Left hindlimb (tissue), 1 donor: ENCODE measurements around the gene HRH3.

Source experiments
- DNase-seq: peaks from one replicate; pipeline ENCODE4 v3.0.0-alpha.2; 2018

HRH3 gene

DNA sequence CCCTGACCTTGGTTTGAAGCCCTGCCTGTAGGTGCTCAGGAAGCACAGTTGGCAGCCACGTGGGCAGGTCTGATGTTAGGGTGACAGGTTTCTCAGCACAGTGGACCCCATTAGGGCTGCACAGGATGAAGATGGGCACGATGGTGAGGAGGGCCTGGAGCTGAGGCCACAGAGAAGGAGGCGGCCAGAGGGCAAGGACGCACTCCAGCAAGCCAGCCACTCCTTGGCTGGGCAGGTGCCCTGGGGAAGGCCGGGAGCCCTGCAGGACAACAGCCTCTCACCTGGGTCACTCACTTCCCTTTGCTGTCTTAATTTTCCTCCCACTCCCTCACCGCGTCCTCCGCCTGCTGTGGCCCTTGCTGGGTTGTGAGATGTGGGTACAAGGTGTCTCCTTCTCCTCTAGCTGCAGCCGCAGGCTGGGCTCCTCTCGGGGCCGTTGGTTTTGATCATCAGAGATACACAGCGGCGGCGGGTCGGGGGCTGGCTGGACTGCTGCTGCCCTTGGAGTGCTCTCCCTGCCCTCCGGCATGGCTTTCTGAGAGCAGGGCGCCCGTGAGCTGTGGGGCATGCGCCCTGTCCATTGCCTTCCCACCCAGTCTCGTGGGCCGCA, 23.9 kb upstream of the HRH3 start:
- DNase-seq, result no peak

DNA sequence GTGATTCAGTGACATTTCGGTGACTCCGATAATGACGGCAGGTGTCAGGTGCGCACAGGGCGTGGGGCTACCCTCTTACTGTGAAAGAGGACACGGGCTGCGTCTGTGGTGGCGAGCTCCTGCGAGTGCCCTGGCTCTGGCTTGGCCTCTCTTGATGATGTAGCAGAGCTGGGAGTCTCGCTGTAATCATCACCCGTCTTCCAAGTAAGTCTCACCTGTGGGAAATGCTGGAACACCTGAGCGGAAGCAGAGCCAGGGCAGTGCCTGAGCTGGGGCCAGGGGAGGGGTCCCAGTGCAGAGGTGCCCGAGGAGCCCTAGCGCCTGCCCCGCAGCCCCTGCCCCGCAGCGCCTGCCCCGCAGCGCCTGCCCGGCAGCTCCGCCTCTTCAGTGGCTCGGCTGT, 23.0 kb upstream of the HRH3 start:
- no peak for DNase-seq

DNA sequence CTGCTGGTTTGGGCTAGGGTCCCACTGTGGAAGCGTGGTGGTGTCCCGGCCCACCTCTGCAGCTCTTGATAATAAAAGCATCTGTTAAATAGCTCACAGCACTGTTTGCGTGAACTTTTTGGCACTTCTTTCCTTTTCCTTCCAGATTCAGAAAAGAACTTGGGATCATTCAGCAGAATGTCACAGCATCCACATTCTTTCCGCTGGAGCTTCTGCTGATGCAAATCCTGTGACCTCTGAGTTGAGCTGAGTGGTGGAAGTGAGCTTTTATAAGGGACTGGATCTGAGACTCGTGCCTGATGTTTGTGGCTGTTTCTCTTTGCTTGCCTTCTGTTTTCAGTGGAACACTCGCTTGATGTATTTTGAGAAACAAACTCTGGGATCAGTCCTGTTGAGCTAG, 22.1 kb upstream of the HRH3 start:
- no peak for DNase-seq

DNA sequence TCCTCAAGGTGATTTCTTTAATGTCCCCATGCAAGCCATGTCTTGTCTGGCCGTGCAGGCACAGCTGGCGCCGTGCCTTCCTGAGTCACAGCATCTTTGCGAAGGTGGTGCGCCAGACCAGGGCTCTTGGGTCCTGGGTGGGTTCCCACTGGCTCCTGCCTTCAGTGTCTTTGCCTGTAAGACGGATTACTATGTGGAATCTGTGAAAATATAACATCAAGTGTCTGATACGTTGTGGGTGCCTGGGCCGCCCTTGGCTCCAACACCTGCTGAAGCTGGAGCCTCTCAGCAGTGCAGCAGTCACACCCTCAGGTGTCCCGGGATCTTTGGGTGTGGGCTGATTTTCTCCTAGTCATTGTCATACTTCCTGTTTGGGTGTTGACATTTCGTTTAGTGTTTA, 21.4 kb upstream of the HRH3 start:
- DNase-seq, result no peak

DNA sequence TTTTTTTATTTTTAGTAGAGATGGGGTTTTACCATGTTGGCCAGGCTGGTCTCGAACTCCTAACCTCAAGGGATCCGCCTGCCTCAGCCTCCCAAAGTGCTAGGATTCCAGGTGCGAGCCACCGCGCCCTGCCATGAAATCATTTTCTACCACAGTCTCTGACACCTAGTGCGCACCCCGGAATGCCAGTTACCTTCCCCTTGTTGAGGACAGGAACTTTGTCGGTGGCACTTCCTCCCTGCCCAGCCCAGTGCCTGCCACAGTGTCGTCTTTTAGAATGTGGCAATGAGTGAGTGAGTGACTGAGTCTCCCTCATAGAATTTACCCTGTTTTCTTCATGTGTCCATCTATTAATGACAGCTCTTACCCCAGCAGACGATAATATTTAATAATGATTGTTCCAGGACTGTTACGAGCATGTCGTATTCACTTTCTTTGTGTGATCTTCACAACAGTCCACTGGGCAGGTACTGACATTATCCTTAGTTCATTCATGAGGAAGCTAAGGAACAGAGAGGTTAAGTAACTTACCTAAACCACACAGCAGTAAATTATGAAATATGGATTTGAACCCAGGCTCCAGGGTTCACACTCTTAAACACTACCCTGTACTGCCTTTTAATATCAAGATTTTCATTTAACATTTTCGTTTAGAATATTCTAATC, 20.1 kb upstream of the HRH3 start:
- DNase-seq, result no peak

DNA sequence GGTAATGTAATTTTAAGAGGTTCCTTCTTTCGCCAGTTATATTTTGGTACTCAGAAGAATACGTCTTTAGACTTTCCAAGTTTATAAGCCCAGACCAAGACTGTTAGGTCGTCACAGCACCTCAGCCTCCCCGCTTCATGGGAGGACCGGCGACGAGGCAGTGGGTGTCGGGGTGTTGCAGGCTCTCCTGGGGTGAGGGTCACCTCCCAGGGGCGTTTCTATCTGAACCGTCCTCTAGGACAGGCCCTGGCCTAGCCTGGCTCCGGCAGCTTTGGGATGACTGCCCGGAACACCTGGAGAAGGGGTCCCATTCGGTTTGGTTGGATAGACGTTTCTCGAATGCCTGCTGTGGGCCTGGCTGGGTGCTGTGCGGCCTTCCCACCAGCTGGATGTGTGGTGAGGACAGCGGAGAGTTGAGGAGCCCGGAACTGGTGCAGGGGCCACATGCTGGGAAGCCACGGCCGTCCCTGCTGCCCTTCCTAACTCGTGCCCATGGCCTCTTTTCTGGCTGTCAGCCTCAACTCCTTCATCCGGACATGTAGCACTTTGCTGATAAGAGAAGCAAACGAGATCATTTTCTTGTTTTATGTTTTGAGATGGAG, 19.3 kb upstream of the HRH3 start:
- DNase-seq, result no peak

DNA sequence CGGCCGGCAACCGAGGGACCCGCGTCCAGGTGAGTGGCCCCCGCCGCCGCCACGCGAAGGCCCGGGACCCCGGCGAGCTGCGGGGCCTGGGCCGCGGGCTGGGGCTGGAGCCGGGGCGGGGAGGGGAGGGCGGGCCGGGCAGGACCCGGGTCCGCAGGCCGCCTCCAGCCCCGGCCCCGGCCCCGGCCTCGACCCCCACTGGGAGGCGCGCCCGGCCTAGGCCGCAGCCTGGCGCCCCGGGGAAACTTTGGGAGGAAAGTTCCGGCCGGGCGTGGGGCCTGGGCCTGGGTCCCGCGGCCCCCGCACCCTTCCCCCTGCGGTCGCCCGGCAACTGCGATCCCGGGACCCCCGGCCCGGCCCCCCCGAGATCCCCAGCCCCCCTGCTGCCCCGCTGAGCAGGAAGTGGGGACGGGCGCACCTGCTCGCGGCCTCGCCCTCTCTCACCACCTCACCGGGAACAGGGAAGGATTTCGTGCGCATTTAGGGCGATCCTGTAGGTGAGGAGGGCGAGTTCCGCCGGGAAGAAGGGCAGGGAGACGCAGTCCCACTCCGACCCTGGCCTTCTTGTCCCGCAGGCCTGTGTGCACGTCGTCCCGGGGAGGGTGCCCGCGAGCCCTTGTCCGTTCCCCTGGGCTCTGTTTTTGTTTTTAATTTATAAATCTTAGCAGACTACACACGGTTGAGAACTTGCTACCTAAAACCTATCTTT, 18.6 kb upstream of the HRH3 start:
- DNase-seq, result no peak

DNA sequence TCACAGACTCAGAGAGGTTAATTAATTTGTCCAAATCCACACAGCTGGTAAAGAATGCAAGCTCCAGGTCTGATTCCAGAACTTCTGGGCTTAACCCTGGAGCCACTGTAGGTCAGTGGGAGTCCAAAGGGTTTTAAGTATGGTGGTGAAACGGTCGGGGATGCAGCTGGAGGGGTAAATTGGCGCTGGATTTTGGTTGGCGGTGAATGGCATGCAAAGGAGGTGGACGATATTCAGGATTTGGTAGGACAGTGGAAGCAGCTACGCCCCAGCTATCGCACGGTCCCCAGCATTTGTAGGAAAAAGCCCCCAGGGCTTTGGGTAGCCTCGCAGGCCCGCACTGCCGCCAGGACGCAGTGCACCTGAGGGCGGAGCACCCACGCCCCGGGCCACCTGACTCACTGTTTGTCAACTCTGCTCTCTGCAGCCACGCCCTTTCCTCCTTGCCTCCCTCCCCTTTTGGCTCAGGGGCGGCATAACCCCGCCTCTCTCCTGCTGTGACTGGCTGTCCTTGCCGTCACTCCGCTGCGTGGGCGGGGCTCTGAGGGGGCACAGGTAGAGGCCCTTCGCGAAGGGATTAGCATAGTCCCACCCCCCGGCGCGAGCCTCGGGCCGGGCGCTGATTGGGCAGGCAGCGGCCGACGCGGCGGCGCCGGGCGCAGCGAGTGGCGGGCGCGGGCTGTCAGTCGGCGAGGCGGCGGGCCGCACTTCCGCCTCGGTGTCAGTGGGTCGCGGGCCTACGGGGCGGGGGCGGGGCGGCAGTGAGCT, 17.9 kb upstream of the HRH3 start, which contains the start of gene OSBPL2:
OSBPL2 (plus strand) TSS at position 721 of the 768 bp plus-strand sequence. CDS start 17,664 bp downstream, outside the sequence.
- DNase-seq, result peak; percentile 99

DNA sequence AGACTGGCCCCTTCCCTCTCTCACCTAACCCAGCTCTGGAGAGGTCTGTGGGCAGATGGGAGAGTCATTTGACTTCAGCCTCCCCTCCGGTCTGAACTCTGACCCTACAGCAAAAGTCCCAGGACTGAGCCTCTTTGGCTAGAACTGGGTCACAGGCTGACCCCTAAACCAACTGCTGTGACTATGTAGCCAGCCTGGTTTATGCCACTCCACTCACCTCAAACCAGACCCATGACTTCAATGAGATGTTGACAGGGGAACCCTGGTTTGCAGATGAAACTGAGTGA, 17.4 kb upstream of the HRH3 start:
- DNase-seq, result no peak

DNA sequence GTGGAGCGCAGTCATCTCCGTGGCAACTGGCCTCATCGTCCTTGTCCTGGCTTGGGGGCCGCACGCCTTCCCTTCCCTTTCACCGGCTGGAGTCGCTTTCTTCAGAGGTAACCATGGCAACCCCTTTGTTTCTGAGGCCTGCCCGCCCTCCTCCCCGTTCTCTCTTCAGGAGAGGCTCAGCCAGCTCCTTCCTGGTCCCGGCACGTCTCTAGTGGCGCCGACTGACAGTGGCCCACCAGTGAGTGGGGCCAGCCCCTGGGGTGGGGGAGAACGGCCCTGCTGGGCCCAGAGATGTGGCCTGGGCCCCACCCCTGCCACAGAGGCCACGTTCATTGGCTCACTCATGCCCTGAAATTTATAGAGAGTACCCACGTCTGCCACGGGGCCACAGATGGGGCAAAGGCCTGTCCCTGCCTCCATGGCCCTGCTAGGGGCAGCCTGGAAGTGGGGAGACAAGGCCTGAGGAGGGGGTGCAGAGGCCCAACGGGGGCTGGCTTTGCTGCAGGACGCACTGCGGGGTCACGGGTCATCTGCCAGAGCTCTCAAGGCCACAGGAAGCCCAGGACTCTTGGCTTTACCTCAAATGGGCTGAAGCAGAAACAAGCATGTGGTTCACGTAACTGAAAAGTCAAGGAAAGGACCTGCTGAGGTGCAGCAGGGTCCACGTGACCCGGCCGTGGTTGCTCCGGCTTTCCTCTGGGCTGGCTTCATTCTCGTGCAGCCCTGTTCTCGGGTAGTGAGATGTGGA, 16.9 kb upstream of the HRH3 start:
- no peak for DNase-seq

DNA sequence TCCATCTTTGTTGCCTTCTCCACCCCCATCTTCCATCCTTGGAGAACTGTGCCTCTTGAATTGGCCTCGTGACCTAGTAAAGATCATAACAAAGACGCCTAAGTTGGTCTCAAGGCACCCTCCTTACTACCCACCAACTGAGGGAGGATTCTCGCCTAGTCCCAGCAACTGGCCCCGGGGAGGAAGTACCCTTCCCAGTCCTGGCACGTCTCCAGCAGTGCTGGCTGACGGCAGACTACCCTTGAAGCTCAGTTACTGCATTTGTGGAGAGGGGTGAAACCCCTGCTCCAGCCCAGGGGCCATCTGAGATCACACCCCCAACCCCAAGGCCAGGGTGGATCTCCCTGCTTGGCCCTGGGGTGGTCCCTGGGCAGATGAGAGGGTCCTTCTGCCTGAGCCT, 16.1 kb upstream of the HRH3 start:
- DNase-seq, result no peak

DNA sequence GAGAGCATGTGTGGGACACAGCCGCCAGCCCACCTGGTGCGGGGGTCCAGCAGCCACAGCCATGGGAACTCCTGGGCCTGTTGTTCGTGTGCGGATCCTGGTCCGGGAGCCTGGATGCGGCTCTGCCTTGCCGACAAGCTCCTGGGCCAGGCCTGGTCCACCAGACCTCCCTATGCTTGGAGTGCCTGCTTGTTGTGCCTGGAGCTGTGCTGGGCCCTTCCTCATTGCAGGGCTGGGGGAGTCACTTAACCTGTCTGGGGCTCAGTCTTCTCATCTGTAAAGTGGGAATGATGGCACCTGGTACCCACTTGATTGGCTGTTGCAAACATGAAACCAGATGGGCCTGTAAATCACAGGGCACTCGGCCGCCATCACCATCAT, 15.7 kb upstream of the HRH3 start:
- DNase-seq, result no peak

DNA sequence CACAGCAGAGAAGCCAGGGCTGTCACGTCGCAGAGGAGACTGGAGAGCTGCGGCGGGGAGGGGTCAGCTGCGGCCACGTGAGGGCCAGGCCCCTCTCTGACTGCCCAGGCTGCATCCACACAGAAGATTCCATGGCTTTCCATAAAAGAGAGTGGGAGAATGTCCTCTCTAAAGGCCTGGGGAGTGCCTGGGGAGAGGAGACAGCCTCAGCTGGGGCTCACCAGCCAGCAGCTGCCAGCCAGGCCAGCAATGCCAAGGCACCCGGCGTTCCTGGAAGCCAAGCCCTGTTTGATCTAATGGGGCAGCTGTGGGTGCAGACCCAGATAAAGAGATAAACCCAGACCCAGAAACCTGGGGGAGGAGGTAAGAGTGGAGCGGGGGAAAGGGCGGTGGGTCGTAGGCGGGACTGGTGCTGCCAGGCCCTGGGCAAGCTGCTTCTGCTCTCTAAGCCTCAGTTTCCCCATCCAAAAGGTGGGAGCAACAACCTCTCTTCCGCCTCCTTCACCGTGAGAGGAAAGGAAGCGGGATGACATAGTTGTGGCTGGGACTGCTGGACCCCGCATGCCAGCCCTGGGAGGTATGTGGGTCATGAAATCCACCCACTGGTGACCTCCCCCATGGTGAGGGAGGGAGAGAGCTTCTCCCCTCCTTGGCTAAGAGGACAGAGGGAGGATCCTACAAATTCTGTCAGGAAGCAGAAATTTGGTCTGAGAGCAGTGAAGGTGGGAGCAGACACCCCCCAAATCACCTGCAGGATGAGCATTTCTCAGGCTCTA, 15.1 kb upstream of the HRH3 start:
- no peak for DNase-seq

DNA sequence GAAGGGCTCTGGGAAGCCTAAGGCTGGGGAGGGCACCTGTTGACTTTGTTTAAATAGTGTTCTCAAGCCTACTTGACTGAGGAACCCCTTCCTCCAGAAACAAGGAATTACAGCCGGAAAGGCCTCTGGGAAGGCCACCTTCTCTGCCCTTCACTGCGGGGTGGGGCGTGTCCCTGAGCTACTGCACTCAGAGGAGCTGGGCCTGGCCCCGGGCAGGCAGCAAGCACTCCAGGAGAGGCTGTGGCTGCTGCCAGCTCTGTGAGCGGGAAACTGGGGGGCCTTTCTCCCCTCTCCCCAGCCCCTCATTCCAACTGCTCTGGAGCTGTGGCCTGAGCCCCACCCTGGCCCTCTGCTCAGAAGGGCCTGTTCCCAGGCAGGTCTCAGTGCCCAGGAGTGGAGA, 14.3 kb upstream of the HRH3 start:
- DNase-seq, result no peak

DNA sequence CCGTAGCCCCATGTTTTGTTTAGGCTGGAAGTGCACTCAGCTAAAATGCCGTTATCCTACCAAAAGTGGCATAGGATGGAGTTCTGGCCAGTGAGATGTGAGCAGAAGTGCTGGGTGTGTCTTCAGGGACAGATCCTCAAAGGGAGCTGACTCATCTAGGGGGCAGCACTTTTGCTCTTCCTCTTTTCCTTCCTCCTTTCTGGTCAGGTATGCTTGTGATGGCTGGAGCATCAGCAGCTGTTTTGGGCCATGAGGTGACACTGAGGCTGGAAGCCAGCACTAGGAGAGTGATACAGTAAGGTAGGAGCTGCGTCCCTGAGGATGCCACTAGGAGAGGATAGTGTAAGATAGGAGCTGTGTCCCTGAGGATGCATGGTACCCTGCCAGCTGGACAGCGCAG, 13.6 kb upstream of the HRH3 start:
- DNase-seq, result no peak

DNA sequence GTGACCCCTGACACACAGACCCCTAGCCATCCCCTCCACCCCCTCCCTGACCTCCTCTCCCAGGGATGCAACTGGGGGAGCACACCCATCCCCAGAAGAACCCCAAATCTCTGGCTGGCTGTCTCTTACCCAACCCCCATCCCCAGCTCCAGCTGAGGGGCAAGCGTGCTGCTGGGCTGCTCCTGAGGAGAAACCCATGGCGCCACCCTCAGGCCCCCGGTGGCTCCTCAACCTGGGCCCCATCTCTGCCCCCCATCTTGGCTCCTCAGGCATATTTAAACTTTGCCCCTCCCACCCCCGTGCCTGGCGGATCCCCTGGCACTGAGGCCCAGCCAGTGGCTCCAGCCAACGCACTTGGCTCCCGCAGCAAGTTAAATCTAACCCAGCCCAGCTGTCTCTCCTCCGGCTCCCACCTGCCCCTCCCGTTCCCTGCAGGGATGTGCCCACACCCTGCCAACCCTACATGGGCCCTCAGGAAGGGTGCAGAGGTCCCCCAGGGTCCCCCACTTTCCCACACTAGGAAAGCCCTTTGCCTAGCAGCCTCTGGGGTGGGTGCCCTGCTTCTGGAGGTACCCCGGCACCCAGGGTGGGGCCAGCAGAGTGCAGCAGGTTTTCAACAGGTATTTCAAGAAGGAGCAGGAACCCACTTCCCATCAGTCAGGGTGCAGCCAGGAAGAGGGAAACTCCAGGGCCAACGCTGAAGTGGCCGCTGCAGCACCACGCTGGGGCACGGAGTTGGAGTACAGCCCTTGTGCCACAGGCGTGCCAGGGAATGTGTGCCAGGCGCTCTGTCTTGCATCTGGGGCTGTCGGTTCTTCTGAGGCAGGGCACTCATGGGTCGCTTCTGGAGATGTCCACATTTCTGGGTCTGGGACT, 12.9 kb upstream of the HRH3 start:
- no peak for DNase-seq

DNA sequence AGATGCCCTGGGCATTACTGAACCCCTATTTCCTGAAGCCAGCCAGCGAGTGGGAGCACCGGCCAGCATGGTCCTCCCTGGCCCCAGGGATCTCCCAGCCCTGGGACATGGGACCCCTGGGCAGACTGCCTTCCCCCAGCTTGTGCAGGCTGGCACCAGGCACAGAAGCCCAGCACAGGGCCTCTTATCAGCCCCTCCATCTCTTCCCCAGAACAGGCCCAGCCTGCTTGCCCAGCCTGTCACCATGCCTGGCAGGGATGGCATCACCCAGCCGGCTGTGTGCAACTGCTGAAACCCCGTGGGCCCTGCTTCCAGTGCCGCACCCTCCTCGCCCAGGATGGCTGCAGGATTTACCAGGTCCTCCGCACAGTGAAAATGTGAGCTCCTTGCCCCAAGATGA, 12.1 kb upstream of the HRH3 start:
- no peak for DNase-seq

DNA sequence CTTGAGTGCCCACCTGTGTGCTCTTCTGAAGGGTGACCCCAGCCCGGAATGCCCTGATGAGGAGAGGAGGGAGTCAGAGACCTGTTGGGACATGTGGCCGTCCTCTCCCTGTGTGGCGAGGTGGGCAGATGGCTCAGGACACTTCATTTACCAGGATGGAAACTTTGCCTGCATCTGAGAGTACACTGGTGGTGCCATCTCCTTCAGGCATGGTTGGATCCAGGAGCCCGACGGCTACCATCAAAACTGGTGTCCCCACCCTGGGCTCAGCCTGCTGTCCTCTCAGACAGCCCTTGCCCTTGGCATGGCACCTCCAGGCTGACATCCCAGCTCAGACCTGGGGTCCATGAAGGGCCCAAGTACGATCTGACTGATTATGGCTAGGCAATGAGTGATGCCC, 11.2 kb upstream of the HRH3 start:
- no peak for DNase-seq

DNA sequence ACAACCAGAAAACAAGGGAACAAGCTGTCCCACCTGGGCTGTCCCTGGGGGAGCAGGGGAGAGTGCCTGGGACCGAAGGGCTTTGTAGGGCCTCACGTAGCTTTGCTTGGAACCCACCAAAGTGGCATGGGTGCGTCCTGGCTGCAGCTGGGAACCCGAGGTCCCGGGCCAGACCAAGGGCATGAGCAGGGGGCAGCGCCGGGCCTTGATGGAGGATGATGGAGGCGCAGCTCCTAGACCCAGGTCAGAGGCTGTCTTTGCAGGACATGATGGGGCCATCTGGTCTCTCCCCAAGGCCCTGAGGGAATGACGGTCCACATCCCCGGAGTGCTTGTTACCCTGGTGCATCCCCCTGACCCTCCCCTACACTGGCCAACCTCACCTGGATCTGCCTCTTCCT, 10.6 kb upstream of the HRH3 start:
- no peak for DNase-seq

DNA sequence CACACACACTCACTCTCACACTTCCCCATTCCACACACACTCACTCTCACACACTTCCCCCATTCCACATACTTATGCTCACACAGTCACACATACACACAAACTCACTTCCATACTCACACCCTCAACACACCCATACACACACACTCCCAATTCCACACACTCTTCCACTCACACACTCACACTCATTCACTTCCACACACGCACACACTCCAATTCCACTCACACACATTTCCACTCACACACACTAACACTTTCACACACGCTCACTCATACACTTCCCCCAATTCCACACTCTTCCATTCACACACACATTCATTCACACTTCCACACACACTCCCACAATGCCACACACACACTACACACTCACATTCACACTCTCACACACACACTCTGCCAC, 10.2 kb upstream of the HRH3 start:
- no peak for DNase-seq

DNA sequence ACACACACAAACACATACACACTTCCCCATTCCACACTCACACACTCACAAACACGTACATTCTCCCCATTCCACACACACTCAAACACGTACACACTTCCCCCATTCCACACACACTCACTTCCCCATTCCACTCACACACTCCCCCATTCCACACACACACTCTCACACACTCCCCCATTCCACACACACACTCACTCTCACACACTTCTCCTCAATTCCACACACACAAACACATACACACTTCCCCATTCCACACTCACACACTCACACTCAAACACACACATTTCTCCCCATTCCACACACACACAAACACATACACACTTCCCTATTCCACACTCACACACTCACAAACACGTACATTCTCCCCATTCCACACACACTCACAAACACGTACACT, 9.6 kb upstream of the HRH3 start:
- no peak for DNase-seq
